Vagina (tissue), 2 donors: ENCODE data around the gene MLYCD. TPM values are rescaled to one million over a fixed set of nuclear protein-coding genes. Genes with fewer than 3 reads are reported as not detected.

Source experiments
- DNase-seq, 2 donors: peaks; one replicate each; pipeline ENCODE4 v3.0.0-alpha.2; 2017; ENCODE audit errors: extremely low spot score in 2 of 2
- H3K27ac ChIP-seq: fragments of 200-600 bp; sonication (generic); one replicate; pipeline ENCODE4 v1.5.1; 2019
- H3K27me3 ChIP-seq: fragments of 200-600 bp; sonication (generic); one replicate; pipeline ENCODE4 v1.5.1; 2019
- H3K36me3 ChIP-seq, 2 donors: fragments of 200-600 bp; sonication (generic); one replicate each; pipeline ENCODE4 v1.5.1; 2017 to 2019
- H3K4me1 ChIP-seq: fragments of 200-600 bp; sonication (generic); one replicate; pipeline ENCODE4 v1.5.1; 2019
- H3K4me3 ChIP-seq, 2 donors: fragments of 200-600 bp; sonication (generic); 1 replicate in 1 of 2; 2 replicates in 1 of 2; pipeline ENCODE4 v1.5.1; 2016 to 2019
- H3K9me3 ChIP-seq: fragments of 200-600 bp; sonication (generic); one replicate; pipeline ENCODE4 v1.5.1; 2019
- CTCF ChIP-seq, 3 experiments: fragments of 450-650 bp in 2 of 3; fragments of 200-600 bp in 1 of 3; sonication (generic) in 1 of 3; IDR thresholded peaks; one replicate each; pipeline ENCODE4 v1.5.1; 2017 to 2019; ENCODE audit warnings: antibody characterized with exemption in 3 of 3, mild to moderate bottlenecking in 2 of 3, moderate library complexity in 2 of 3
- POLR2A ChIP-seq, 2 donors: fragments of 450-650 bp; IDR thresholded peaks; one replicate each; pipeline ENCODE4 v1.6.1; 2017; ENCODE audit warnings: antibody characterized with exemption in 2 of 2, mild to moderate bottlenecking in 2 of 2, moderate library complexity in 2 of 2
- POLR2AphosphoS5 ChIP-seq, 2 donors: sonication (generic); formaldehyde crosslinking; IDR thresholded peaks; one replicate each; pipeline ENCODE4 v1.9.0; 2017; ENCODE audit warnings: antibody characterized with exemption in 2 of 2, mild to moderate bottlenecking in 2 of 2, low read depth in 1 of 2; ENCODE audit not compliant: insufficient read depth in 1 of 2
- intact Hi-C: fragments of 100-400 bp; cut with DNase I; formaldehyde crosslinking; loops from one replicate; pipeline ENCODE4 v1.15.1; 2023
- total RNA-seq: library from RNA; depleted of rRNA; stranded (reverse); fragments of >200 nt; gene quantifications from one replicate; pipeline ENCODE4 v1.2.3, GENCODE V29; 2016

The MLYCD gene
- total RNA-seq, 1 donor from 2014 or later: 8.8 TPM

- no peak overlapping the region for H3K4me3 ChIP-seq
- no peak overlapping the region for H3K27ac ChIP-seq
- no peak for DNase-seq
- no peaks in the 10 kb centered on the region for H3K9me3 ChIP-seq
- TF ChIP-seq POLR2A (IDR thresholded peaks at IDR 0.05): no peak
- TF ChIP-seq CTCF (IDR thresholded peaks at IDR 0.05): no peak
- TF ChIP-seq POLR2AphosphoS5 (IDR thresholded peaks at IDR 0.05; ENCODE audit: insufficient read depth in 1 of 2, low read depth in 1 of 2): no peak
- intact Hi-C loops: no loop called here
- no peaks in the 10 kb centered on the region for H3K36me3 ChIP-seq
- H3K4me1 ChIP-seq: peaks cover 7% of the 10 kb centered on the region
- H3K27me3 ChIP-seq: no peaks in the 10 kb centered on the region
Measured at GRCh38 chr16:83931556-83931955, 32.6 kb downstream of the MLYCD start.

GRCh38 chr16:83932304-83932703 is 33.4 kb downstream of the MLYCD start:
- Histone ChIP-seq H3K27ac (no peak overlapping the region), H3K9me3 (no peaks in the 10 kb centered on the region), H3K27me3 (no peaks in the 10 kb centered on the region), H3K4me1 (no peaks in the 10 kb centered on the region), H3K4me3 (no peak overlapping the region), H3K36me3 (no peaks in the 10 kb centered on the region)
- intact Hi-C loops: no loop called here
- no peak for DNase-seq
- TF ChIP-seq POLR2AphosphoS5 (IDR thresholded peaks at IDR 0.05; ENCODE audit: insufficient read depth in 1 of 2, low read depth in 1 of 2): no peak
- no peak for TF ChIP-seq CTCF (IDR thresholded peaks at IDR 0.05)
- no peak for TF ChIP-seq POLR2A (IDR thresholded peaks at IDR 0.05)

- Histone ChIP-seq H3K27ac (no peak overlapping the region), H3K27me3 (no peaks in the 10 kb centered on the region), H3K9me3 (no peaks in the 10 kb centered on the region), H3K4me3 (no peak overlapping the region), H3K36me3 (no peaks in the 10 kb centered on the region), H3K4me1 (no peaks in the 10 kb centered on the region)
- intact Hi-C loops: no loop called here
- DNase-seq: no peak
- no peak for TF ChIP-seq POLR2A (IDR thresholded peaks at IDR 0.05)
- TF ChIP-seq POLR2AphosphoS5 (IDR thresholded peaks at IDR 0.05; ENCODE audit: insufficient read depth in 1 of 2, low read depth in 1 of 2): no peak
- no peak for TF ChIP-seq CTCF (IDR thresholded peaks at IDR 0.05)
Measured at GRCh38 chr16:83932955-83933673, 34.2 kb downstream of the MLYCD start.

- H3K36me3 ChIP-seq: no peaks in the 10 kb centered on the region
- H3K4me1 ChIP-seq: no peaks in the 10 kb centered on the region
- H3K27ac ChIP-seq: no peak overlapping the region
- intact Hi-C loops: no loop called here
- TF ChIP-seq POLR2AphosphoS5 (IDR thresholded peaks at IDR 0.05; ENCODE audit: insufficient read depth in 1 of 2, low read depth in 1 of 2) (no peak), CTCF (IDR thresholded peaks at IDR 0.05) (no peak), POLR2A (IDR thresholded peaks at IDR 0.05) (no peak)
- no peaks in the 10 kb centered on the region for H3K9me3 ChIP-seq
- no peak for DNase-seq
- no peak overlapping the region for H3K4me3 ChIP-seq
- no peaks in the 10 kb centered on the region for H3K27me3 ChIP-seq
Measured at GRCh38 chr16:83933885-83934683, 35.2 kb downstream of the MLYCD start.

DNA sequence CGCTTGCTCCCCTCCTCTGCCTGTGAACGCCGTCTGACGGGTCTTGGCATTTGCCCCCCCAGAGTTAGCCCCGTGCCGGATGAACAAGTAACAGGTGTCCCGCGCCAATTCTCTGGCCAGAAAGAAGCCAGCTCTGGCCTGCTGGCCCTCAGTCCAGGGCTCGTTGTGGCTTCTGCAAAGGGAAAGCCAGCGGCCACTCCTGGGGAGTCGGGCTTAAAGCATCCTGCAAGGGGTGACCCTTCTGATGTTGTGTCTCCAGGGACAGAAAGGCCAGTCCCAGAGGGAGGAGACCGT is 35.7 kb downstream of the MLYCD start:
- no peaks in the 10 kb centered on the region for H3K36me3 ChIP-seq
- no peaks in the 10 kb centered on the region for H3K9me3 ChIP-seq
- no peak for DNase-seq
- H3K4me3 ChIP-seq: no peak overlapping the region
- TF ChIP-seq POLR2A (IDR thresholded peaks at IDR 0.05) (no peak), CTCF (IDR thresholded peaks at IDR 0.05) (no peak), POLR2AphosphoS5 (IDR thresholded peaks at IDR 0.05; ENCODE audit: insufficient read depth in 1 of 2, low read depth in 1 of 2) (no peak)
- H3K4me1 ChIP-seq: no peaks in the 10 kb centered on the region
- no peak overlapping the region for H3K27ac ChIP-seq
- H3K27me3 ChIP-seq: no peaks in the 10 kb centered on the region
- intact Hi-C loops: no loop called here
